ENCODE results near the gene BTG2. TPM values are rescaled to one million over a fixed set of nuclear protein-coding genes. Genes with fewer than 3 reads are reported as not detected.

Gene BTG2
- total RNA-seq, 2 experiments from 2014 or later = 95.3 to 99.6 TPM

DNA sequence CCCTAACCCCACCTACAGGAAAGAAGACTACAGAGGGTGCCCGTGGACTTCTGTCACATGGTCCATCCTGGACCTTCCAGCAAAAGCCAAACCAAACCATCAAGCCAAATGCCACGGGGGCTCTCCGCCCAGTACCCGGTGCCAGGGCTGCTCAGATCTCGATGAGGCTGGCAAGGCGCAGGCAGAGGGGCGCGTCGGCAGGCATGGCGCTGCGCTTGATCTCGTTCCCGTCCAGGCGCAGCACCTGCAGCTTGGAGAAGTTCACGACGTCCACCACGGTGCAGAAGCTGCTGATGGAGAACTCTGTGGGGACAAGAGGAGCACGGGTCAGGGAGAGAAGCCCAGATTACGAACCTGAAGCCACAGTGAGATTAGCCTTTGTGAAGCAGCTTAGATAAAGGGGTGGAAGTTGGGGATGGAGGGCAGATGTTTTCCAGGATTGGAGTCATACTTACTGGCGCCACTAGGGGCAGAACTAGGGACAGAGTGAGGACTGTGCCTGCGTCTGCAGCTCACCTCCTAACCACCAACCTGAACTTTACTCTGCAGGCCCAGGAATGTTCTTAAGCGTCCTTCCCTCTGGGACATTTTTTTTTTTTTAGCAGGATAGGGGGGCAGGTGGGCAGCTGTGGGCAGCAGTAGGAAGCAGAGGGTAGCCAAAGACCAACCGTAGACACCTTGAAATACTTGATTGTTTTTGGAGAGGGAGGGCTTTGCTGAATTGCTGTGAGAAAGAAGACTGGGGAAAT is 37.0 kb downstream of the BTG2 start:
- ChIA-PET POLR2A (no interaction called here), CTCF (interaction anchor here (0.9 to 17.2 kb wide), 15 partner anchors 11 to 423 kb away, joined by 3 to 323 read pairs (median 4); partner anchors contain the start of gene LAX1)

DNA sequence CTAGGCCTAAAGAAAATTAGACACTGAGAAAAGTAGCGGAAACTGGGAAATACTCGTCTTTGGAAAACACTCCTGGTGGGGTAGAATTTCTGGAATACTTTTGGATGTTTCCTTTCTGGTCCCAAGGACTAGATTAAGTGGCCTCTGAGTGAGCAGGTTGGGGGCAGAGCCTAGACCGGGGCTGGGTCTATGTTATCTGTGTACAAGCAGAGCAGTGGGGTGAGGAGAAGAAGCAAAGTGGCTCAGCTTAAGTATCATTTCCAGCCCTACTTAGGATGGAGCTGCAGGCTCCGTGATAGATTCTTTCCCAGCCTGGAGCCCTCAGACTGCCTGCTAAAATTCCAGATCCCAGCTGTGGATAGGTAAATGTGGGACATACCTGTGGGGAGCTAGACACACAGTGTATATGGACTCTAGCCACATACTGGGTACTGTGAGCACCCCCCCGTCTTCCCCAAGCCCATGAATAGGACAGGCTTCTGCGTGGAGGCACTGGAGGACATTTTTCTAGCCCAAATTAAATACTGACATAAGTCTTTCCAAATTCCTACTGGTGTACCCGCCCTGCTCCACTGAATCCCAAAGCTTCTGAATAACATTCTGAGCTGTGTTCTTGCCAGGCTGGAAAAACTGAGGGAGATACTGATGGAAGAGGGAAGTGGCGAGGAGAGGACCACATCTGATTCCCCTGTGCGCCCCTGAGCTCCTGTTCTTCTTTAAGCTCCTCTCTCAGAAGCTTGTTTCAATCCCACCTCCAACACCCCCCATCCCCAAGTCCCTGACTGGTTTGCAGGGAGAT is 38.8 kb downstream of the BTG2 start:
- ChIA-PET CTCF (interaction anchor here (0.8 to 17.2 kb wide), 7 partner anchors 9 to 143 kb away, joined by 3 to 323 read pairs (median 4); no protein-coding TSS in a partner anchor), POLR2A (no interaction called here)

DNA sequence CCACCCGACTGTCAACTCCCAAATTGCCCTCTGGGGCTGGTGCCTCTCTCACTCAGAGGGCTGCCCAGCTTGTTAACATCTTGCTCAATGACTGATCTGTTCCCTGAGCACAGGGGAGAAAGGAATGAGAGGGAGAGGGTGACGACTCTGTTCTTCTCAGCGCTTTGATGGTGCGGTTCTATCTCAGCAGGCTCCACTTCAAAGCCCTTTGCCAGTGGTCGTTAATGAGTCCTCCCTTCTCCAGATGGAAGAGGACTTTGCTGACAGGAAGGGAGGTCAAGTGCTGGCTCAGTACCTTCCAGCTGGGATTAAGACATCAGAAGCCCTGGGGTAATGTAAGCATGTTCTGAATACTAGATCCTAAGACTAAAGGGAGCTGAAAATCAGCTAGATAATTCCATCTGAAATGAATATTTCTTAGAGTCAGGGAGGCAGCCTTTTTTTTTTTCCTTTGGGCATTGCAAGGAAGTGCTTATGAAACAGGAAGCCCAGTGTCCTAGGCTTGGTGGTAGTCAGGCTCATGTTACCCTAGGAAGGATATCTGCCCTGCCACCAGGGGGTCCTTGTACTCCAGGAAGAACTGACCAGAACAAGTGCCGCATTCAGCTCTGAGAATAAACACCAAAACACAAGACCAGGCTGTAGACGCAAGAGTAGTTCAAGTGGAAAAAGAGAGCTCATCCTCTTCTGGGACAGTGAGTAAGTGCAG is 40.9 kb downstream of the BTG2 start:
- CTCF ChIA-PET = interaction anchor here (1.5 to 17.2 kb wide), 2 partner anchors 10 to 78 kb away, joined by 6 to 323 read pairs; no protein-coding TSS in a partner anchor
- POLR2A ChIA-PET = no interaction called here

GRCh38 chr1:203346769-203347102 is 41.4 kb downstream of the BTG2 start:
- ChIA-PET POLR2A (no interaction called here), CTCF (interaction anchor here (1.5 to 17.2 kb wide), 2 partner anchors 10 to 78 kb away, joined by 6 to 323 read pairs; no protein-coding TSS in a partner anchor)

GRCh38 chr1:203349166-203349565 is 43.8 kb downstream of the BTG2 start:
- CTCF ChIA-PET = interaction anchor here (17.2 kb wide), 1 partner anchor 81 kb away, joined by 323 read pairs; no protein-coding TSS in a partner anchor
- POLR2A ChIA-PET = no interaction called here

GRCh38 chr1:203349773-203350524 is 44.6 kb downstream of the BTG2 start:
- ChIA-PET CTCF (interaction anchor here (1.1 to 1.2 kb wide), 2 partner anchors 9 to 83 kb away, joined by 3 read pairs; no protein-coding TSS in a partner anchor), POLR2A (no interaction called here)

DNA sequence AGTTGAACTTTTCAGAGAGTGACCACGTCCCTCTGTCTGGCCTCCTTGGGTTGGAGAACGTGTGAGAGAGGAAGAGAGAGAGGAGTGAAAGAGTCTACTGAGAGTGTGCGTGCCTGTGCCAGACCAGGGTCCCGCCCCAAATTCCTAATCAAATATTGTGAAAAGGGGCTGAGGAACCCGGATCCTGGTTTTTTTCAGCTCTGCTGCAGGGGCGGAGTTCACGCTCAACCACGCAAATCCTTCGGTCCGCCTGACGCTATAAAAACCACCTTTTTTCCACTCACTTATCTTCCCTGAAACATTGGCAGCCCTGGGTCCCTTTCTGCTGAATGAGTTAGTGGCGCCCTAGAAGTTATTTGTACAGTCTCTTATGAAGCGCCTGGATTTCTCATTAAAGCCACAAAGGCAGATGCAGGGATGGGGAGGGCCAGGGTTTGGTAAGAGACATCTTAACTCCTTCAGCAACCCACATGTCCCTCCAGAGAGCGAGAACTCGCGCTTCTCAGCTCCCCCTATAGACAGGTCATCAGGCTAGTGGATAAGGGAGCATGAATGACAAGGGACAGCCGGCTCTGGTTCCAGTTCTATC is 45.8 kb downstream of the BTG2 start, which contains the start of gene FMOD:
Gene FMOD (minus strand): TSS at position 86 of the 589 bp plus-strand sequence. CDS start 2,852 bp downstream, outside the sequence.
- CTCF ChIA-PET = interaction anchor here (1.2 kb wide), 1 partner anchor 84 kb away, joined by 3 read pairs; no protein-coding TSS in a partner anchor
- POLR2A ChIA-PET = no interaction called here

DNA sequence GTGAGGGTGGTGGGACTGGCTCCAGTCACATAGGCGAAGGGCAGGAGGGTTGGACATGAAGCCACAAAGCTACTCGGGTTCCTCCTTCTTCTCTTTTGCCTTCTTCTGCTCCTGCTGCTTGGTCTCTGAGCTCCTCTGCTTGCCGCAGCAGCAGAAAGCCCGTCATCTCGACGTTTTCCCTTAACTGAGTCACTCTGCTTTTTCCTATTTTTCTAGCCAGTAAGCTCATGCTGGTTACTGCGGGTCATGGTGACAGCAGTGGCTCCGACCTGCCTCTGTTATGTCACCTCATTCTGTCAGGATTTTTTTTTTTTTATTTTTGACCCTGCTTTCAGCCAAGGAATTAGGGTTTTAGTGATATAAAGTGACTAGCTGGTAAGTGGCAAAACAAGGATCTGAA is 48.2 kb downstream of the BTG2 start:
- ChIA-PET CTCF (interaction anchor here (1.0 kb wide), 1 partner anchor 10 kb away, joined by 4 read pairs; no protein-coding TSS in a partner anchor), POLR2A (interaction anchor here (0.5 kb wide), 1 partner anchor 291 kb away, joined by 3 read pairs; no protein-coding TSS in a partner anchor)

GRCh38 chr1:203354246-203354645 is 48.9 kb downstream of the BTG2 start:
- ChIA-PET POLR2A (no interaction called here), CTCF (interaction anchor here (1.3 to 2.1 kb wide), 3 partner anchors 12 to 85 kb away, joined by 3 to 4 read pairs (median 4); no protein-coding TSS in a partner anchor)

- CTCF ChIA-PET = interaction anchor here (0.7 kb wide), 2 partner anchors 92 to 127 kb away, joined by 3 to 4 read pairs; no protein-coding TSS in a partner anchor
- POLR2A ChIA-PET = interaction anchor here (0.6 kb wide), 1 partner anchor 1927 kb away, joined by 6 read pairs; no protein-coding TSS in a partner anchor
These were observed 53.8 kb downstream of the BTG2 start for GRCh38 chr1:203359010-203359571.

Other genes starting within 250 kb of the BTG2 start
- not detected for gene MYOG, start 219.5 kb upstream of the BTG2 start, total RNA-seq
- gene ADORA1, start 177.8 kb upstream of the BTG2 start, total RNA-seq = not detected
- gene MYBPH, start 129.7 kb upstream of the BTG2 start, total RNA-seq = not detected
- gene CHI3L1, start 118.8 kb upstream of the BTG2 start, total RNA-seq = not detected
- under 1 TPM in 1 of 2 experiments, not detected in 1; 0.06 TPM for gene CHIT1, start 75.8 kb upstream of the BTG2 start, total RNA-seq
- 1 to 10 TPM; 1.7 to 2.2 TPM for gene FMOD, start 45.6 kb downstream of the BTG2 start, total RNA-seq
- not detected for gene PRELP, start 170.3 kb downstream of the BTG2 start, total RNA-seq
- not detected for gene OPTC, start 188.6 kb downstream of the BTG2 start, total RNA-seq

Data from activated CD8-positive, alpha-beta memory T cell treated with anti-CD3 and anti-CD28 coated beads for 36 hours (primary cell).